ENCODE results near the gene ELMO1.

ELMO1 gene

DNA sequence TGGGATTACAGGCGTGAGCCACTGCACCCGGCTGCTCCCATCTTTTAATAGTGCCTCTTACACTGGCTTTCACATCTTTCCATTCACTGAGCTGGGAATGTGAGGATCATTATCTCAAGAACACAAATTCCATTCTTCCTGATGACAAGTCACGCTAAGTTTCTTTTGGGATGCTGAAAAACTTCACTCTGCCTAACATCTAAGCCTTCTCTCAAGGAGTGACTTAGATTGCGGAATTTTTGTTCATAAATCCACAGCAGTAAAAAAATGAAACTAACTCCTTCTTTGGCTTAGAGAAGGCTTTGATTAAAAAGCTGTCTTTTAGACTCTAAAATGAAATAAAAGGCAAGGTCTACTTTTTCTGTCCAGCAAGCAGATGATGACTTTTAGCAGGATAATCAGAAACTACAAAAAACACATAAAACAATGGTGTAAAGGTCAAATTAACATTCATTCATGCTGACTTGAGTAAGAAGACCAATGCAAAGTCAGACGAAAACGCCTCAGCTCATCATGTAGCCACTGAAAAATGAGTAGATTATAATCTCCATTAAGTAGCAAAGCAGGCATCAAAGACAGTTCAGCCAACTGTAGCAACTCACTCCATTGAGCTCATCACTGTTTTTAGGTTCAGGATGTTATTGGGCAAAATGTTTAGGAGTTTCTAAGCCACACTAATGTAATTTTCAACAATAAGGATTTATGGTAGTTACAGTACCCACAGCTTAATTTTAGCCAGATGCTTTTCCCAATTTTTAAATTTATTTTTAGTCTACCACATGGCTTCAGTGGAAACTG is 178.8 kb downstream of the ELMO1 start:
- no peak for DNase-seq (ENCODE audit: low read depth in 2 of 2)

DNA sequence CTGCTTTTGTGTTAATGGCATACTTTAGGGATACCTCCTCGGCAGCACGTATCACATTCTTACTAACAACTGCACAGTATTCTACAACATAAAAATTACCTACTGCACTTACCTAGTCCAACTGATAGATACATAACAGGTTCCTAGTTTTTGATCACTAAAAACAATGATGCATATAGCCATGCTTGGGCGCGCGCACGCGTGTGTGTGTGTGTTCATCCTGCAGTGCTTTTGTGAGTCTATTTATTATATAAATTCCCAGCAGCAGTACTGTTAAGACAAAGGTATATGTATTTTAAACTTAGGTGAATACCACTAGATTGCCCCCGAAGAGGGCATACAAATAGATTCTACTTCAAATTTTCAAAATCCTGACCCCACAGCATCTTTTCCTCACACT is 181.4 kb downstream of the ELMO1 start:
- DNase-seq (ENCODE audit: low read depth in 2 of 2) = no peak

DNA sequence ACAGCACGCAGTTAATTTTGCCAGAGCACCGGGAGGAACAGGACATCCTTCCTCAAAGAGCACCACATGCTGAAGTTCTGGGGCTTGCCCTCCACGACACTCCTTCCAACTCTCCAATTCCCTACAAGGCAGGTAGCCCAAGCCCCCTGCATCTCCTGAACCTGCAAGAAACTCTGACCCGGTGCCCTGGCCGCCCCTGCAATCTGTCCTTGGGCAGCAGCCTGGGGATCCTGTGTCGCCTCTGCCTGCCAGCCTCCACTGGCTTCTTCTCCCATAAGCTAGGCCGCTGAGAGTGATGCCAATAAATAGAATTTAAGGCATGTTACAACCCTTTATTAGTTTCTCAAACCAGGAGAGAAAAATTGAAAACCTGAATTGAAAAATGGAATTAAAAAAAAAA is 182.8 kb downstream of the ELMO1 start:
- no peak for DNase-seq (ENCODE audit: low read depth in 2 of 2)

DNA sequence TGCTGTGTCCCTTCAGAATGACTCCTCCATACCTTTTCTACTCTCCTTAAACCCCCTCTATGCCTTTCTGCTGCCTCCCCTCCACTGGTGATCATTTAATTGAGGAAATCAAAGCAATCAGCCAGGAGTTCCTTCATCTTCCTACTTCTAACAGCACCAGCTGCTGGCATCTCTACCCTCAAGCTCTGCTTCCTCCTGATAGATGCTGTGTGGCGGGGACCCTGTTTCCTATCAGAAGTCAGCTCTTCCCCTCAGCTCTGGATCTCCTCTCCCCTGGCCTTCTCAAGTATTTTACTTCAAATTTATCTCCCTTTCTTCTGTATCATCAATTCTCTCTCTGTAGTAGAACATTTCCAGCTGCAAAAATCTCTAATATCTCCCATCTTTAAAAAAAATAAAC is 183.7 kb downstream of the ELMO1 start:
- DNase-seq (ENCODE audit: low read depth in 2 of 2) = no peak

DNA sequence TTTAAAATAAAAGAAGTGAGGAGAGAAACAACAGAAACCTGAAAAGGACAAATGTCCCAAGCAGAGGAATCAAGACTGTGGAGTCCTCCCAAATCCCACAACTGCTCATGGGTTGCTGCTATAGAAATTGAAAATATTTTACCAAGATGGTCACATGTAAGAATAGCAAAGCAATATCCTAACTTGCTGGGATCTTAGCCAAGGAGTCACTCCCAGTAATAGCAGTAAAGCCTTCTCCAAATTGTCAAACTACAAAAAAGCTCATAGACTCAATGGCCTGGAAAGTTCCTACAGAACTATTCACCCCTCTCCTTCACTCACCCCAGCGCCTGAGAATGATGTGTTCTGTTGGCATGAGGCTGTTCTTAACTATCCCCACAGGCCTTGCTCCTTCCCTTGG is 186.5 kb downstream of the ELMO1 start:
- no peak for DNase-seq (ENCODE audit: low read depth in 2 of 2)

DNA sequence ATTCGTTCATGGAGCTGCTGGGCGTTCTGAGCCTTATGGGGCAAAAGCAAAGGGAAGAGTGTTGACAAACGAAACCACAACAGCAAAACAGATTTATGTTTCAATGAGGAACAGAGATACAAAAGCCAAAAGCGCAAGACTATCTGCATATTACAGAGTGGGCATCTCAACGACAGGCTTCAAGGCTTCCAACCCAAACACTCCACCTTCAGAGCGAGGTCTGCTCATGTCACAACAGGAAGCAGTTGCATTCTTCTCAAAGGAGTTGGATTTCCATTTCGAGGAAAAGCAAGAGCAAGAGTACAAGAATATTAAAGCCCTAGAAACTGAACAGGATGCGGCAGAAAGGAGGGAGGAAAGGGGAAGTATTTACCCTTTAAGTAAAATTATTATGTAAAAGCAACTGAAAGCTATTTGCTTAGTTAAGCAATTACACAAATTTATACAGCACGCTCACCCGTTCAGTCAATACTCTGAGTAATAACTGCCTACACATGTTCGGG is 189.3 kb downstream of the ELMO1 start:
- DNase-seq (ENCODE audit: low read depth in 2 of 2) = no peak

DNA sequence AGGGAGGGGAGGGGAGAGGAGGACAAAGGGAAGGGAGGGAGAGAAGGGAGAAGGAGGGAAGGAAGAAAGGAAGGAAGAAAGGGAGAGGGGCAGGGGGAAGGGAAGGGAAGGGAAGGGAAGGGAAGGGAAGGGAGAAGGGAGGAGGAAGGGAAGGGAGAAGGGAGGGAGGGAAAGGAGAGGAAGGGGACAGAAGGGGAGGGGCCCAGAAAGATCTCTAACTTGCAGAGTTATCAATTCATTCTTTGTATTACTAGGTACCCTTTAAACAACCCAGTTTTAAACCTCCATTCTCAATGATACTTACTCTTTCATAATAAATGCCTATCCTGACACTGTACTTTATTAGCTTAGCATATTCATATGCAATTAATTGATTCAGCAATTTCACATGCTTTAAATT is 192.0 kb downstream of the ELMO1 start:
- DNase-seq (ENCODE audit: low read depth in 2 of 2) = no peak

DNA sequence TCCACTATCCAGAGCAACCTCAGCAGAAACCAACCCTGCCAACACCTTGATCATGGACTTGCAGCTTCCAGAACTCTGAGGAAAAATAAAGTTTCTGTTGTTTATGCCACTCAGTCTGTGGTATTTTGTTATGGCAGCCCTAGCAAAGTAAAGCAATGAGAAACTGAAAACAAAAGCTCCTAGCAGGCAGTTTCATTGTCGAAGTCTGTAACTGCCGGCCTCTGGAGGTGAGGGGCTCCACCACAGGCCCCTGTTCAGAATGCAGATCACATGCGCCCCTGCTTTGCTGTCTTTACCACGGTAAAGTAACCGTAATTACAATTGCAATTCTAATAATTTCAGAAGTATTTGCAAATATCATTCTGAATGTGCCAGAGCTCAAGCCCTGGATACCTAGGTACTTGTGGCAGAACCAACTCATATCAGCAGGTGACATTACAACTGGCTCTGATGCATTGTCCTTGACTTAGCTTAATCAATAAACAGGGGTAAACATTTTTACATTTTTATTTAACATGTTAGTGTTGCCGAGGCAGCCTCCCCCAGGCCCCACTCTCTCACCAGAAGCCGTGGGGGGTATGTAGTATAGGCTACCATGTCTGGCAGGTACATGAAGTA is 193.2 kb downstream of the ELMO1 start:
- no peak for DNase-seq (ENCODE audit: low read depth in 2 of 2)

DNA sequence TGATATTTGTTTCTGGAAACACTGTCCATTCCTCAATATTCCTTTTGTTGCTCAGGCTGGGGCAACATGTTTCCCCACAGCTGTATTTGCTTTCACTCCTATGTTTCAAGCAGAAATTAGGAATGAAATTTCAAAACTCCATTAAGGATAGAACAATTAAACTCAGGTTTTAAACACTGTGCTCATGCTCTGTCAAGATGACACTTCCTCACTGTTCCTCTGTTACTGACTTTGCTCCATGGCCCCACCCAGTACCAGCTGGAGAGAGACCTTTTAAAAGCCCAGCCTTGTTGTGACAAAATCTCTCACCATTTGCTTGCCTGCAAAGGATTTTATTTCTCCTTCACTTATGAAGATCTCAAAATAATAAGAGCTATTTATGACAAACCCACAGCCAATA is 197.4 kb downstream of the ELMO1 start:
- no peak for DNase-seq (ENCODE audit: low read depth in 2 of 2)

DNA sequence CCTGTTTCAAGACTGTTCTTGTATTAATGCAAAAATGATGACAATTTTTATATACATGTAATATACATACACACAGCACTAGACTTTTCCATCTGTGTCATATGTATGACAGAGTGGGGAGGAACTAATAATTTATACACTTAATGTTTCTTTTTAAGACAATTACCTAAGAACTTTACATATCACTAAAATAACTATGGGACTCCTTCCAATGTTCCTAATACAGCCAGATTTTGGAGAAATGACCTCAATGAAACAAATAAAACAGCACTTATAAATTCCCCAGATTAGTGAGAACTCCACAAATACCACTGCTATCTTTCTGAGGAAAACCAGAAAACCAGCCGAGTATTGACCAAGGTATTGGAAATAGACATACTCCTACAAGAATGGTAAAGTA is 199.4 kb downstream of the ELMO1 start:
- no peak for DNase-seq (ENCODE audit: low read depth in 2 of 2)

DNA sequence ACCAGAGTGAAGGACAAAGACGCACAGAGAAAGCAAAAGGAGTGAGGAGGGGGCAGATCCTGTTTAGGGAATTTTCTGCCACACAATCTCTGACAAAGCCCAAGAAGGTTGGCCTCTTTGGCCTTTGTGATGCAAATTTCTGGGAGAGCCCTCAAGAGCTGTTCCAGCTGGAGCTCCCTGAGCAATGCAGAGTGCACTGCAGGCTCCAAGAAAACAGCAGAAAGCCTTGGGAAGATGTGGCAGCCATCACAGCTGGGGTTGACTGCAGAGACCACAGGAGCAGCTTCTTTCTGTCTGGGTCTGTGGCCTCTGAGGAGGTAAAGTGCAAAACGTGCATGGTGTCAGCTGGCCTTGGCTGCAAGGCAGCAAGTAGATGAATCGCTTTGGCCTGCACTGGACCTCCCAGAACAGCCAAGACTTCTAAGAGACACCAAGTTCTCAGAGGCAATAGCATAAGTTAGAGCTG is 200.2 kb downstream of the ELMO1 start:
- no peak for DNase-seq (ENCODE audit: low read depth in 2 of 2)

DNA sequence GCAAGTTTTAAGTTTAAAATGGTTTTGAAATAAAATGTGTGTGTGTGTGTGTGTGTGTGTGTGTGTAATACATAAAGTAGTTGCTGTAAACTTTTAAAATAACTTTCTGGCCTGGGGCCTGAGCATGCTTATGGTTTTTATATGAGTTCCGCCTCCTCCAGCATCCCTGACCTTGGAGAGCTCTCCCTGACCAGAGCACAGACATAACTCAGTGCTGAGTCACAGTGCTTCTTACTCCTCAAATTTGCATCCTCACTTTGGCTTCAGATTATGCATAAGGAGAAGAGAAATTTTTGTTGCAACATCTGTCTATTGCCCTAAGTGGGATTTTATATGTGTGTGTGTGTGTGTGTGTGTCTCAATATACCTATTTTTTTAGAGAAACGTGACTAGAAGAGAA is 200.8 kb downstream of the ELMO1 start:
- DNase-seq (ENCODE audit: low read depth in 2 of 2) = no peak

DNA sequence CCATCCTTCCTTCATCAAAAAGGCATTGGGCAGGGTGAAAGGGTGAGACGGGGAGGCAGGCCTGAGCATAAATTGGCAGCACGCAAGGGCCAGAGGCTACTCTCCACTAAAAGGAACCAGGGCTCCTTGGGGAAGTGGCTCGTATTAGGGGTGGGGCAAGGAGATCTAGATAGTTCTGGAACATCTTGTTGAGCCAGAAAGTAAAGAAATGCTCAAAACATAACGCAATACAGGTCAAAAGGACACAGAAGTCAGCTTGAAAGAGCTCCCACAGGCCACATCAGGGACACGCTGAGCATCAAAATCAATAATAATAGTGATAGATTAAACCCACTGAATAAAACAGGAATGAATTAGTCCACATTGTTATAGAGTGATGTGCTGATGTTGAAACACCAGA is 203.1 kb downstream of the ELMO1 start:
- no peak for DNase-seq (ENCODE audit: low read depth in 2 of 2)

DNA sequence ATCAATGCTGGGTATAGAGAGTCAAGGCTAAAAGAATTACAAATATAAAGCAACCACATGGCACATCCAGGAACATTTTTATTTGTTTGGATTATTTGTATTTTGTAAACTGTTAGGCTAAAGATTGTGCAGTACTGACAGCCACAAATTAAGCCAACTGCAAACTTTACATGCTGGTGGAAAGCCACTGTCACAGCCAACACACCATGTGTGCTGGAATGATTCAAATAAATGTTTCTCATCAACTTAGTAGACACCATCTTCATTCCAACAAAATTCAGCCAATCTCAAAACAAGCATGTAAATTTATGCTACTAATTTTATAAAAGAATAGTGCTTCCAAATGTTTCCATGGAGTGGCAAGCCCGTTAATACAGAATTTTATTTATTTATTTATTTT is 211.8 kb downstream of the ELMO1 start:
- DNase-seq (ENCODE audit: low read depth in 2 of 2) = no peak

DNA sequence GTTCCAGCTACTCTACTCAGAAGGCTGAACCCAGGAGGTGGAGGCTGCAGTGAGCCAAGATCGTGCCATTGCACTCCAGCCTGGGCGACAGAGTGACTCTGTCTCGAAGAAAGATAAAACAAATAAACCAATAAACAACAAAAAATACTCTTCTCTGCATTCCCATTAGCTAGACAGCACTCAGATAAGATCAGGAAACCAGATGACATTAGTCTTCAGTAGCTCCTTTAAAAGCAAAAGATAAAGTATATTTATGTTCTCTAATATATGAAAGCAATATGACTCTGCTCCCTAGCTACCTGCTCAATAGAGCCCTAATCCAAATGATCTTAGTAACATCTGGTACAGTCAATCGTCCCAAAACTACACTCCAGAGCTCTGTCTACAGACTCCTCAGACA is 212.9 kb downstream of the ELMO1 start:
- no peak for DNase-seq (ENCODE audit: low read depth in 2 of 2)

DNA sequence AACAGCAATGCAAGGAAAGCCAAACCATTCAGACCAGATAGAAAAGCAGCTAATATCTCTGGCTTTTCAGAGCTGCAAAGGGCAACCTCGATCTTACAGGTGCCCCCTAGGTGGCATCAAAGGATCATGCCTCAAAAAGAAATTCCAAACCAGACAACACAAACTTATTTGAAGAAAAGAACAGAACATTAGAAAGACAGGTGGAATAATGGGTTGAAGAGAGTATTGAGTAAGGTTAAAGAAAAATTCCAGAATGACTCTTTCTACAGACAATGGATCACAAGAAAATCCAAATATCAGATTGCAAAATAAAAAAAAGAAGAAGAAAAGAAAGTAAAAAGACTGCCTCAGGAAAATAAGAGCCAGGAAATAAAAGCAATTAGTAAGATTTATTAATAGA is 213.7 kb downstream of the ELMO1 start:
- DNase-seq (ENCODE audit: low read depth in 2 of 2) = no peak

DNA sequence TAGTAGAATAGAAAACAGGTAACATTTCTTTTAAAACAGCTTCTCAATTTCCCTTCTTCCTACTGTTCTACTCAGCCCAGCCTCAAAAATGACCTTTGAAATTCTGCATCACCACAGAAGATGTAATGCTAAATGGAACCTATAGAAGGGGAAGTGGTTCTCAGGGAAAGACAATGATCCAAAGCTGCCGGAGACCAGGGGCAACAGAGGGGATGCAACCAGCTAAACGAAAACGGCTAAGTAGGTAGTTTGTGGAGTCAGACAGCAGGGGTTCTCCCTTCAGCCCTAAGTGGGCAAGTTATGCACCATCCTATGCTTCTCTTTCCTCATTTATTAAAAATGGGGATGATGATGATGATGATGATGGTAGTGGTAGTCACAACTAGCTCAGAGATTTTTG is 214.3 kb downstream of the ELMO1 start:
- DNase-seq (ENCODE audit: low read depth in 2 of 2) = no peak

DNA sequence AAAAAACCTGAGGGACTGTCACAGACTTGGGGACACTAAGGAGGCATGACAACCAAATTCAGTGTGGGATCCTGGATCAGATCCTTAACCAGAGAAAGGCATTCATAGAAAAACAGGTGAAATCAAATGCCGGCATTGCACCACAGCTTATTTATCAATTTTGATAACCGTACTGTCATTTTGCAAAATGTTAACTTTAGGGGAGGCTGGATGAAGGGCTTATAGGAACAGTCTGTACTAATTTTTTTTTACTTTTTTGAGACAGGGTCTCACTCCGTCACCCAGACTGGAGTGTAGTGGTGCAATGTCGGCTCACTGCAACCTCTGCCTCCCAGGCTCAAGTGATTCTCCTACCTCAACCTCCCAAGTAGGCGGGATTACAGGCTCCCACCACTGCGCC is 217.1 kb downstream of the ELMO1 start:
- DNase-seq (ENCODE audit: low read depth in 2 of 2) = no peak

DNA sequence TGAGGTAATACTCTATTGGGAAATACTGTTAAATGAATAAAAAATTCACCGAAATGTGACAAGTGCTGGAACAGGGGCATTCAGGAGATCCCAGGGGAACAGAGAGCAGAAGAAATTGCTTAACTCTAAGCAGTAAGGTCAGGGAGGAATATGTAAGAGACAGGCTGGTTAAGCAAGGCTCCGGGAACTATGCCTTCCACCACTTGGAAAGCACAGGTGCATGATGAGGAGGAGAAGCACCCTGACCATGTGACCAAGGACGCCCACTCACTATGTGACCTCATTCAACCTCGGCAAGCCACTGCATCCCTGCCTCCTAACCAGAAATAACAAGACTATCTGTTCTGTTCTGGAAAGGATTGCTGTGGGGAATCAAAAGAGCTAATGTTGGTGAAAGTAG is 218.4 kb downstream of the ELMO1 start:
- DNase-seq (ENCODE audit: low read depth in 2 of 2) = no peak

DNA sequence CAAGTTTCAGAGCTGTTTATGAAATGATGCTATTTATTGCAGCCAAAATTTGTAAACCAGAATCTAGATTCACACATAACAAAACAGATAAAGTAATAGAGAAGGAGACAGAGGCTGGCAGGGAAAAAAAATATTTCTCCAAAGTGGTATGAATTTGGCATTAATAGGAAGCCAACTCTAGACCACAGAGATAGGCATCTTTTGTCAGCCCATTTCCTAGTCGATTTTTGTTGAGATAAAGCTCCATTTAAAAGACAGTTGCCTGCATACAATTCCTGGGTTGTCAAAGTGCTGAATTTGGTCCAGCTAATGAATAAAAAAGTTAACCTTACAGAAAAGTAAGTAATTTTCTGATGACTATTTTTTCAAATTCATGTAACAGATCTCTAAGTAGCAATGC is 219.3 kb downstream of the ELMO1 start:
- DNase-seq (ENCODE audit: low read depth in 2 of 2) = no peak

DNA sequence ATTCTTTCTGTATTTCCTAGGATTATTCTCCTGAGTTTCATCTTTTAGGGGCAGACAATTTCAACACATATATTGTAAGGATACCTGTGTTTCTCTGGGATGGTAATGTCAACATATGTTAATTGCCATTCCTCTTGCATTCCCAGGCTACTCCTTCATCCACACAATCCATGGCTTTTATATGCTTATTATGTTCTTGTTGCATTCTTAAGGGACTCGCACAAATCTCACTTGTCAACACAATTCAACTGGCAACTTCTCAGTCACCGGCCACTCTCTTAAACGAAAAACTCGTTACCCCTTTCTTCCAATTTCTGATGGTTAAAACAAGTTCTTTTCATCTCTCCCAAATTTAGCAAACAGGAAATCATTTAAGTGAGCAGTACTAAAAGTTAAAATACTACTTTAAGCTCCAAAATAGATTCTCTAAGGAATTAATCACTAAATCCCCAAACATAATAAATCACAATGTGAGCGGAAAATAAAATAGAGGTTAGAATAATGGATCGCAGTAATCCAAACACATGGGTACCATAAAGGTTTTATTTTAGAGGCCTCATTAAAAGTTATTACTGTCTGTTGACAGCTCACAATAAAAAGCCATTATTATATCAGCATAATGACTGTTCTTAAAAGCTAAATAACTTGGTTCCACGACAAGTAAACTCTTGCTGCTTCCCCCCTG is 223.2 kb downstream of the ELMO1 start:
- DNase-seq (ENCODE audit: low read depth in 2 of 2) = no peak

DNA sequence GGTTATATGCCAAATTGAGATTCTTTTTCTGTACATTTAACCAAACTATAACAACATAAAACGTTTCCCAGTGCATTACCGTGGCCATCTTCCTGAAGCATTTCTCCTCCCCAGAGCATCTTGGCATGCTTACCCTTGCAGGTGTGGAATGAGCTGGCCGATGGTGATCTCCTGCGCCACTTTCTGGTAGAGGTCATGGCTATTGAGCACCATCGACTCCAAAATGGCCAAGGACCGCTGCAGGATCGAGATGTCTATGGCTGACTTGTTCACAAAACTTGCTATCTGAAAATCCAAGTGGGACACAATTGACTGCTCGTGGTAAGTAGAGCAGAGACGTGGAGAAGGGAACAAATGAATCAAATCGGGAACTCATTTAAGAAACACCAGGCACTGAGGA is 223.9 kb downstream of the ELMO1 start:
- DNase-seq (ENCODE audit: low read depth in 2 of 2) = no peak

DNA sequence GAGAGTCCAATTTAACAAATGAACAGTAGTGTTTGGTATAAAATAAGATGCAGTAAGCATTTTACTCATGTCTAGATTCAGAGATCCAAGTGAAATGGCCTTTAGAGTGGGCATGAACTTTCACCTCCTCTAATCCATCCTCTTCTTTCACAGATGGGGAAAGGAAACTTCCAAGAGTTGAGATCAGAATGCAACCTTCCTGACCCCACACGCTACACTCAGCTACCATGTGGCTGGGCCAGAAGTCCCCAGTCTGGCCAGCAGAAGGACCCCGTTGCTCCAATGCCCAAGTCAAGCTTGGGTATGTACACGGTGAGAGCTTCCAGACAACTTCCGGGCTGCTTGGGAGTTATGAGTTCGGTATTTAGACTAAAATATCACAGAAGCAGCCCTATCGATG is 228.0 kb downstream of the ELMO1 start:
- DNase-seq (ENCODE audit: low read depth in 2 of 2) = no peak

All from stimulated activated CD4-positive, alpha-beta T cell treated with anti-CD3 and anti-CD28 coated beads, Interleukin-1b, Interleukin-23, amount 100 ng/mL, for 4 hours (primary cell).